ENCODE results near the gene ANK2. TPM values are rescaled to one million over a fixed set of nuclear protein-coding genes. Genes with fewer than 3 reads are reported as not detected.

Gene ANK2
- total and polyA plus RNA-seq, 2 experiments from 2014 or later = 7.7 to 40.4 TPM

DNA sequence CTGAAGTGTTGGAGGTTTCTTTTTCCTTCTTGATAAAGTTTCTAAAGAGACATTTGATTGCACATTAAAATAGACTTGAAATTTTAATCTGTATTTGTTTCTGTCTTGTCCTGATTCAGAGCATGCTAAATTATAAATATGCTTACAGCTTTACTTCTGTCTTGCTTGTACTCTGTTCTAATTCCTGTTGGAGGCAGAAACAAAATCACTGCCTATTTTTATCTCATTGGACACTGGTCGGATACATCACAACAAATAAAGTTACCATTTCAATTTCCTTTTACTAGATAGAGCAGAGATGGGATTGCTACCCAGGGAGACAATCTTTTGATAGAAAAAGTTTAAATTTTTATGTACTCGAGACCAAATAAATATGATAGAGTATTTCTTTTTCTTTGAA lies 6.9 kb downstream of the ANK2 start (continued):
- TF ChIP-seq, protein P1, sequence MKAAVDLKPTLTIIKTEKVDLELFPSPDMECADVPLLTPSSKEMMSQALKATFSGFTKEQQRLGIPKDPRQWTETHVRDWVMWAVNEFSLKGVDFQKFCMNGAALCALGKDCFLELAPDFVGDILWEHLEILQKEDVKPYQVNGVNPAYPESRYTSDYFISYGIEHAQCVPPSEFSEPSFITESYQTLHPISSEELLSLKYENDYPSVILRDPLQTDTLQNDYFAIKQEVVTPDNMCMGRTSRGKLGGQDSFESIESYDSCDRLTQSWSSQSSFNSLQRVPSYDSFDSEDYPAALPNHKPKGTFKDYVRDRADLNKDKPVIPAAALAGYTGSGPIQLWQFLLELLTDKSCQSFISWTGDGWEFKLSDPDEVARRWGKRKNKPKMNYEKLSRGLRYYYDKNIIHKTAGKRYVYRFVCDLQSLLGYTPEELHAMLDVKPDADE (IDR thresholded peaks at IDR 0.05) = no peak
- no peak for TF ChIP-seq NANOG (IDR thresholded peaks at IDR 0.05; ENCODE audit: borderline replicate concordance)

GRCh38 chr4:113057891-113058290 lies 8.4 kb downstream of the ANK2 start:
- DNase-seq (ENCODE audit: low spot score) (no peak), ATAC-seq (no peak)
- no peaks in the 10 kb centered on the region for H3K27me3 ChIP-seq (ENCODE audit: insufficient read depth)
- peaks cover 5% of the 10 kb centered on the region for H3K4me1 ChIP-seq (ENCODE audit: insufficient read depth)
- H3K27ac Mint-ChIP-seq = peak overlapping the region; percentile 60; the same call in 1 of the 2 replicates
- no peak overlapping the region for H3K4me2 ChIP-seq
- H3K36me3 ChIP-seq (ENCODE audit: insufficient read depth) = no peaks in the 10 kb centered on the region
- no peaks in the 10 kb centered on the region for H3F3A ChIP-seq (replicated peaks; ENCODE audit: low read depth)
- peaks cover 25% of the 10 kb centered on the region for H3K4me1 Mint-ChIP-seq
- no peaks in the 10 kb centered on the region for H3K9me2 ChIP-seq (ENCODE audit: insufficient read depth)
- H4K20me1 ChIP-seq (replicated peaks; ENCODE audit: insufficient read depth) = no peaks in the 10 kb centered on the region
- no peak overlapping the region for H2AFZ ChIP-seq
- no peak overlapping the region for H3K27ac ChIP-seq (ENCODE audit: low read depth)
- peaks cover 9% of the 10 kb centered on the region; the same call in 1 of the 2 replicates for H3K79me2 ChIP-seq (replicated peaks; ENCODE audit: insufficient read depth)
- no peaks in the 10 kb centered on the region for H3K9me3 Mint-ChIP-seq
- peaks cover 2% of the 10 kb centered on the region for H3K27me3 Mint-ChIP-seq (ENCODE audit: insufficient read depth, low read depth, poor library complexity)
- no peak overlapping the region for H3K4me3 Mint-ChIP-seq
- TF ChIP-seq EZH2phosphoT487 (IDR thresholded peaks at IDR 0.05; ENCODE audit: unreplicated experiment) = no peak
- no peak for TF ChIP-seq STAT1 (IDR thresholded peaks at IDR 0.05; ENCODE audit: unreplicated experiment)
- TF ChIP-seq NANOG (IDR thresholded peaks at IDR 0.05; ENCODE audit: borderline replicate concordance) = no peak
- no peak for TF ChIP-seq ZNF462 (CRISPR knock-in tag; IDR thresholded peaks at IDR 0.05)
- TF ChIP-seq, protein P1 (IDR thresholded peaks at IDR 0.05) = no peak
- TF ChIP-seq POLR2AphosphoS5 (IDR thresholded peaks at IDR 0.05; ENCODE audit: low read depth) = no peak
- no peaks in the 10 kb centered on the region for H3K36me3 Mint-ChIP-seq (ENCODE audit: low read depth)
- H3K4me3 ChIP-seq = no peak overlapping the region
